Sigmoid colon (tissue), 7 donors: ENCODE measurements around the gene KIAA1549. TPM values are rescaled to one million over a fixed set of nuclear protein-coding genes. Genes with fewer than 3 reads are reported as not detected.
"Not testable (repeated sequence)": the region's sequence is repeated elsewhere in the genome, so short reads cannot be mapped to it uniquely, and the experiment has no call there.

ENCODE experiments used
- DNase-seq: peaks from one replicate; pipeline ENCODE4 v3.0.0-alpha.2; 2019
- H3K27ac ChIP-seq, 4 donors: fragments of 200-600 bp; sonication (generic); one replicate each; pipeline ENCODE4 v1.5.1; 2016 to 2019; ENCODE audit warnings: mild to moderate bottlenecking in 1 of 4
- H3K27me3 ChIP-seq, 3 donors: fragments of 200-600 bp; sonication (generic); one replicate each; pipeline ENCODE4 v1.5.1; 2019; ENCODE audit warnings: mild to moderate bottlenecking in 1 of 3
- H3K36me3 ChIP-seq, 4 donors: fragments of 200-600 bp; sonication (generic); one replicate each; pipeline ENCODE4 v1.5.1; 2016 to 2019
- H3K4me1 ChIP-seq, 4 donors: fragments of 200-600 bp; sonication (generic); one replicate each; pipeline ENCODE4 v1.5.1; 2017 to 2019
- H3K4me3 ChIP-seq, 4 donors: fragments of 200-600 bp; sonication (generic); one replicate each; pipeline ENCODE4 v1.5.1; 2017 to 2019; ENCODE audit warnings: mild to moderate bottlenecking in 2 of 4, moderate library complexity in 1 of 4
- H3K9me3 ChIP-seq, 4 donors: fragments of 200-600 bp in 3 of 4; sonication (generic) in 3 of 4; one replicate each; pipeline versions ENCODE4 v1.5.1 to v1.6.1; 2013 to 2019
- EP300 ChIP-seq, 4 donors: sonication (generic); formaldehyde crosslinking; IDR thresholded peaks; one replicate each; pipeline ENCODE4 v1.6.1; 2017; ENCODE audit warnings: antibody characterized with exemption in 4 of 4
- POLR2A ChIP-seq, 2 donors: fragments of 450-650 bp; IDR thresholded peaks; one replicate each; pipeline ENCODE4 v1.6.1; 2016; ENCODE audit warnings: antibody characterized with exemption in 2 of 2, mild to moderate bottlenecking in 2 of 2, moderate library complexity in 2 of 2
- POLR2AphosphoS5 ChIP-seq, 4 donors: sonication (generic); formaldehyde crosslinking; IDR thresholded peaks; one replicate each; pipeline ENCODE4 v1.6.1; 2017; ENCODE audit warnings: antibody characterized with exemption in 4 of 4
- WGBS, 2 donors: extraction: QIAGEN DNeasy Blood & Tissue Kit; methylation state at CpG; one replicate each; pipeline ENCODE4 v1.1.7; 2013; 5-methylcytosine and 5-hydroxymethylcytosine counted together
- intact Hi-C: fragments of 100-400 bp; cut with DNase I; formaldehyde crosslinking; loops from one replicate; pipeline ENCODE4 v1.15.1; 2023
- polyA plus RNA-seq, 3 donors: library from polyadenylated mRNA; stranded (reverse); fragments of 200-250 nt; gene quantifications; one replicate each; pipeline ENCODE4 v1.2.3, GENCODE V29; 2013
- total RNA-seq, 4 donors: library from RNA; depleted of rRNA; stranded (reverse); fragments of >200 nt; gene quantifications; one replicate each; pipeline ENCODE4 v1.1.0, GENCODE V29; 2016
- TF ChIP-seq, protein P1 (sequence below), 4 experiments: fragments of 450-650 bp in 3 of 4; fragments of 200-600 bp in 1 of 4; IDR thresholded peaks; one replicate each; pipeline ENCODE4 v1.5.1; 2016 to 2019; ENCODE audit warnings: antibody characterized with exemption in 4 of 4, mild to moderate bottlenecking in 3 of 4, moderate library complexity in 2 of 4
- donor health status: healthy with polysubstance abuse.
- donor health status: Bipolar disorder and iron deficiency.
- donor health status: healthy.

KIAA1549 gene
- total and polyA plus RNA-seq, 7 donors = under 0.01 to 3.0 (median 1.1) TPM

DNA sequence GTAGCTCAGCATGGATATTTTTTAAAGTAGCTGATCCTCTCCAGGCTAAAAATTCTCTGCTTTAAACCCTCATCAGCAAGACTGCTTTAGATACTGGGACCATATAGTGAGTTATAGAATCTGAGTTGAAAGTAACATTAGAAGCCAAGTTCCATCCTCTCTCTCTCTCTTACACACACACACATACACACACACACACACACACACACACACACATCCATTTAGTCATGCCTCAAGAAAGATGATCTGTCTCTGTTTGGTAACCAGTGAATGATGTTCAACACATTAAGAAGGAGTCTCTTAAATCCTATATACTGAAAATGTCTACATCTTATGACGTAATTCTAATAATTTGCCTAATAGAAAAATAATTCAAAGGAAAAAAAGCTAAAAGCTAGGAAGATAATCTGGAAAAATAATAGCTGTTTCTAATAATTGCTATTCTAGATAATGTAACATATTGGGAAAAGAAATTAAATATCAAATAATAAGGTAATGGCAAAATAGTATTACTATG is 166.3 kb downstream of the KIAA1549 start:
- intact Hi-C loops = no loop called here
- TF ChIP-seq, protein P1, sequence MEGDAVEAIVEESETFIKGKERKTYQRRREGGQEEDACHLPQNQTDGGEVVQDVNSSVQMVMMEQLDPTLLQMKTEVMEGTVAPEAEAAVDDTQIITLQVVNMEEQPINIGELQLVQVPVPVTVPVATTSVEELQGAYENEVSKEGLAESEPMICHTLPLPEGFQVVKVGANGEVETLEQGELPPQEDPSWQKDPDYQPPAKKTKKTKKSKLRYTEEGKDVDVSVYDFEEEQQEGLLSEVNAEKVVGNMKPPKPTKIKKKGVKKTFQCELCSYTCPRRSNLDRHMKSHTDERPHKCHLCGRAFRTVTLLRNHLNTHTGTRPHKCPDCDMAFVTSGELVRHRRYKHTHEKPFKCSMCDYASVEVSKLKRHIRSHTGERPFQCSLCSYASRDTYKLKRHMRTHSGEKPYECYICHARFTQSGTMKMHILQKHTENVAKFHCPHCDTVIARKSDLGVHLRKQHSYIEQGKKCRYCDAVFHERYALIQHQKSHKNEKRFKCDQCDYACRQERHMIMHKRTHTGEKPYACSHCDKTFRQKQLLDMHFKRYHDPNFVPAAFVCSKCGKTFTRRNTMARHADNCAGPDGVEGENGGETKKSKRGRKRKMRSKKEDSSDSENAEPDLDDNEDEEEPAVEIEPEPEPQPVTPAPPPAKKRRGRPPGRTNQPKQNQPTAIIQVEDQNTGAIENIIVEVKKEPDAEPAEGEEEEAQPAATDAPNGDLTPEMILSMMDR (IDR thresholded peaks at IDR 0.05) = no peak
- TF ChIP-seq POLR2AphosphoS5 (IDR thresholded peaks at IDR 0.05) (no peak), EP300 (IDR thresholded peaks at IDR 0.05) (no peak), POLR2A (IDR thresholded peaks at IDR 0.05) (no peak)
- Histone ChIP-seq H3K27me3 (no peaks in the 10 kb centered on the region), H3K27ac (no peak overlapping the region), H3K4me1 (no peaks in the 10 kb centered on the region), H3K36me3 (no peaks in the 10 kb centered on the region), H3K9me3 (peaks cover 0 to 2% (median 0%) of the 10 kb centered on the region in 4 donors), H3K4me3 (no peak overlapping the region)
- 85 to 95% methylated on average over 1 of the region's 1 CpG for WGBS, 2 donors
- DNase-seq = no peak

DNA sequence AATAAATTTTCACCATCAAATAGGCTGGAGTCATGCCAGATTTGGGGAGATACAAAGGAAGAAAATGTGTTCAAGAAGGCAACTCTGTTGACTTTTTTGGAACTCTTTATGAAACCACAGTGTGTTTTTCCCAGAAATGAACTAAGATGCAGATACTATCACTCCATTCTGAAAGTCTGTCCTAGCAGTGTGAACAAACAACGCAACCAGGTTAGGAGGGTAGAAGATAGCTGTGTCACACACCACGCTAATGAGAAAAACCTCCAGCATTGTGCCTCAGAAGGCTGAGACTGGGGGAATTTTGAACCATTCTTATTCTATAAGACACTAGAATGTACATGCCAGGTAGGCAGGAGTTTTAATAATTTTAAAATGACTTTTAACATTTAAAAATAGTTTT is 167.2 kb downstream of the KIAA1549 start:
- intact Hi-C loops = no loop called here
- no peak for DNase-seq
- Histone ChIP-seq H3K27ac (no peak overlapping the region), H3K27me3 (no peaks in the 10 kb centered on the region), H3K4me3 (no peak overlapping the region), H3K36me3 (no peaks in the 10 kb centered on the region), H3K4me1 (no peaks in the 10 kb centered on the region), H3K9me3 (no peaks in the 10 kb centered on the region)
- 74 to 85% methylated on average over 2 of the region's 2 CpGs for WGBS, 2 donors
- TF ChIP-seq, protein P1 (IDR thresholded peaks at IDR 0.05) = no peak
- TF ChIP-seq POLR2AphosphoS5 (IDR thresholded peaks at IDR 0.05) = no peak
- no peak for TF ChIP-seq POLR2A (IDR thresholded peaks at IDR 0.05)
- no peak for TF ChIP-seq EP300 (IDR thresholded peaks at IDR 0.05)

GRCh38 chr7:138811327-138811726 is 169.9 kb downstream of the KIAA1549 start:
- H3K36me3 ChIP-seq, H3K27me3 ChIP-seq, intact Hi-C loops, DNase-seq, H3K4me3 ChIP-seq, H3K4me1 ChIP-seq, H3K27ac ChIP-seq, H3K9me3 ChIP-seq: not testable (repeated sequence)
- WGBS, 2 donors = 79 to 95% methylated on average over 2 of the region's 2 CpGs

GRCh38 chr7:138809346-138809745 is 171.8 kb downstream of the KIAA1549 start:
- no peak for DNase-seq
- TF ChIP-seq, protein P1 (IDR thresholded peaks at IDR 0.05) = no peak
- no peaks in the 10 kb centered on the region for H3K36me3 ChIP-seq
- H3K4me1 ChIP-seq = no peaks in the 10 kb centered on the region
- WGBS, 2 donors = 83 to 88% methylated on average over 4 of the region's 4 CpGs
- intact Hi-C loops = no loop called here
- H3K27me3 ChIP-seq = no peaks in the 10 kb centered on the region
- peaks cover 0 to 2% (median 0%) of the 10 kb centered on the region in 4 donors for H3K9me3 ChIP-seq
- H3K4me3 ChIP-seq = no peak overlapping the region
- no peak overlapping the region for H3K27ac ChIP-seq

DNA sequence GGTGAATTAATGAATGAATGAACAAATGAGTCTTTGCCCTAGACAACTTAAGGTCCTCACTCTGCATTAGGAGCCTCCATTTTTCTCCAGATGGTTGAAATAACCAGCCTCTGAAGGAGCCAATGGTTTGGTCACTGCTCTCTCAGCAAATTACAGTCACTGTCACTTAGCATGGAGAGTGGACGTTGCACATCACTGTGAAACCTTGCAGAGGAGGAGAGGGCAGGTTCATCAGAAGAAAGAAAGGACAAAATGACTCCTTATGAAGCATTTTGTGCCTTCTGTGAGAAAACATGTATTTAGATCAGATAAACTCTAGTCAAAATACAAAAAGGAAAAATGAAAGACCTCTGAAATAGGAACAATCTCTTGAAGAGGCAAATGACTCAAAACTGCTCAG is 176.6 kb downstream of the KIAA1549 start:
- intact Hi-C loops = no loop called here
- peaks cover 0 to 2% (median 0%) of the 10 kb centered on the region in 4 donors for H3K9me3 ChIP-seq

More for the DNA sequence above, 176.6 kb downstream of the KIAA1549 start:
- no peak for DNase-seq
- Histone ChIP-seq H3K4me3 (no peak overlapping the region), H3K4me1 (no peaks in the 10 kb centered on the region), H3K27me3 (no peaks in the 10 kb centered on the region), H3K36me3 (no peaks in the 10 kb centered on the region), H3K27ac (no peak overlapping the region)
- 79 to 81% methylated on average over 1 of the region's 1 CpG for WGBS, 2 donors
- TF ChIP-seq EP300 (IDR thresholded peaks at IDR 0.05) (no peak), POLR2AphosphoS5 (IDR thresholded peaks at IDR 0.05) (no peak), POLR2A (IDR thresholded peaks at IDR 0.05) (no peak)
- TF ChIP-seq, protein P1 (IDR thresholded peaks at IDR 0.05) = no peak
